Activated naive CD8-positive, alpha-beta T cell treated with anti-CD3 and anti-CD28 coated beads, Interleukin-2, amount 50 U/mL, for 24 hours (primary cell): ENCODE data around the gene CITED4.

Experiments used
- ATAC-seq: fragments of 150-1000 bp; cut with Tn5 transposase; one replicate; pipeline ENCODE4 v1.10.0; 2021
- DNase-seq: peaks from one replicate; pipeline ENCODE4 v3.0.0; 2021
- H3K27ac Mint-ChIP-seq: one replicate; pipeline ENCODE4 v1.8.0; 2021; ENCODE audit warnings: mild to moderate bottlenecking, mixed read lengths
- H3K27me3 Mint-ChIP-seq: one replicate; pipeline ENCODE4 v1.8.0; 2021; ENCODE audit warnings: mixed read lengths
- H3K36me3 Mint-ChIP-seq: one replicate; pipeline ENCODE4 v1.8.0; 2021; ENCODE audit warnings: low read depth, mixed read lengths
- H3K4me1 Mint-ChIP-seq: one replicate; pipeline ENCODE4 v1.8.0; 2021; ENCODE audit warnings: mixed read lengths
- H3K4me3 Mint-ChIP-seq: one replicate; pipeline ENCODE4 v1.8.0; 2021; ENCODE audit warnings: mild to moderate bottlenecking, moderate library complexity, mixed read lengths
- H3K9me3 Mint-ChIP-seq: one replicate; pipeline ENCODE4 v1.8.0; 2021; ENCODE audit warnings: mixed read lengths

The CITED4 gene

DNA sequence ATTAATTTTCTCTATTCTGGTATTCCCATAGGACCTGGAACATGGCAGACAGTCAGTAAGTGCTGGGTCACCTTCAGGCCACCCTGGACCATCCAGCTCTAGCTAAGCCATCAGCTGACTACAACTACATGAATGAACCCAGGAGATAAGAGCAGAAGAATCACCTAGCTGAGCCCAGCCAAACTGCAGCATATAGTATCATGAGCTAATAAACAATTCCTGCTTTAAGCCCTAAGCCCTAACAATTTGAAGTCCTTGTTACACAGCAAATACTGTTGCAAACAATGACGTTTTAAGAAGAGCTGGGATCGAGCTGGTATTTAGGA lies 14.2 kb upstream of the CITED4 start:
- Mint-ChIP-seq H3K9me3 (peaks cover 11% of the 10 kb centered on the region), H3K4me1 (peaks cover 36% of the 10 kb centered on the region), H3K27ac (peak overlapping the region; percentile 50), H3K27me3 (peaks cover 4% of the 10 kb centered on the region), H3K36me3 (peaks cover 9% of the 10 kb centered on the region), H3K4me3 (no peak overlapping the region)
- ATAC-seq (no peak), DNase-seq (no peak)

DNA sequence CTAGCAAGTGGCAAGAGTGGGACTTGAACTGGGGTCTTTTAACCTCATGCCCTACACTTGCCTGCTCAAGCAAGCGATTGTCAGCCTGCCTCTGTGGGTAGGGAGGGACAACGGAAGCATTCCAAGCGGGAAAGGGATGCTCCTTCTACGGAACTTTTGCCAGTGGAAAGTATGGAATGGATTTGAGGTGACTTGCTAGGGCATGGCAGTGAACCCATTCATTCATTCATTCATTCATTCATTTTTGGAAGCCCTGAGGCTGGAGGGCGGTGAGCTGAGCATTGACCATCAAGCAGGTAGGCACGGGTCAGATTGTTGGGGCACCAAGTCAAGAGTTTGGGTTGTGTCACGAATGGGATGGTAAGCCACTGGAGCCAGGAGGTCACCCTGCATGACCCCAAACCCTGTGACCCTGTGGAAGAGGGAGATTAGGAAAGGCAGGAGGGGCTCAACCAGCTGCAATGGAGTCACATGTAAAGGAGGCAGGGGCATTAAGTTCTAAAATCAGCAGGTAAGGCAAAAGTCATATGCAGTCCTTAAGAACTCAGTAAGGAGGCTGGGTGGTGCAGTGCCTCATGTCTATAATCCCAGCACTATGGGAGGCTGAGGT lies 11.8 kb upstream of the CITED4 start:
- Mint-ChIP-seq H3K4me1 (peaks cover 36% of the 10 kb centered on the region), H3K9me3 (peaks cover 11% of the 10 kb centered on the region), H3K27me3 (peaks cover 4% of the 10 kb centered on the region), H3K27ac (no peak overlapping the region), H3K4me3 (no peak overlapping the region), H3K36me3 (peaks cover 9% of the 10 kb centered on the region)
- ATAC-seq (no peak), DNase-seq (no peak)

GRCh38 chr1:40872276-40872675 lies 10.1 kb upstream of the CITED4 start:
- no peak overlapping the region for H3K4me3 Mint-ChIP-seq
- DNase-seq = no peak
- no peak overlapping the region for H3K27ac Mint-ChIP-seq

GRCh38 chr1:40870135-40870728 lies 8.1 kb upstream of the CITED4 start:
- Mint-ChIP-seq H3K36me3 (no peaks in the 10 kb centered on the region), H3K4me1 (peaks cover 14% of the 10 kb centered on the region), H3K9me3 (no peaks in the 10 kb centered on the region), H3K27me3 (peaks cover 4% of the 10 kb centered on the region), H3K4me3 (no peak overlapping the region), H3K27ac (no peak overlapping the region)
- ATAC-seq = no peak
- no peak for DNase-seq

More at GRCh38 chr1:40872276-40872675, 10.1 kb upstream of the CITED4 start:
- H3K9me3 Mint-ChIP-seq = peaks cover 11% of the 10 kb centered on the region
- peaks cover 4% of the 10 kb centered on the region for H3K27me3 Mint-ChIP-seq
- peaks cover 31% of the 10 kb centered on the region for H3K4me1 Mint-ChIP-seq
- peaks cover 9% of the 10 kb centered on the region for H3K36me3 Mint-ChIP-seq
- no peak for ATAC-seq

- H3K9me3 Mint-ChIP-seq = no peaks in the 10 kb centered on the region
- H3K27me3 Mint-ChIP-seq = peaks cover 3% of the 10 kb centered on the region
- H3K27ac Mint-ChIP-seq = no peak overlapping the region
- DNase-seq (no peak), ATAC-seq (peak; percentile 64)
- H3K4me1 Mint-ChIP-seq = peaks cover 3% of the 10 kb centered on the region
- no peak overlapping the region for H3K4me3 Mint-ChIP-seq
- H3K36me3 Mint-ChIP-seq = no peaks in the 10 kb centered on the region
These were observed 6.0 kb upstream of the CITED4 start for GRCh38 chr1:40868051-40868723.

DNA sequence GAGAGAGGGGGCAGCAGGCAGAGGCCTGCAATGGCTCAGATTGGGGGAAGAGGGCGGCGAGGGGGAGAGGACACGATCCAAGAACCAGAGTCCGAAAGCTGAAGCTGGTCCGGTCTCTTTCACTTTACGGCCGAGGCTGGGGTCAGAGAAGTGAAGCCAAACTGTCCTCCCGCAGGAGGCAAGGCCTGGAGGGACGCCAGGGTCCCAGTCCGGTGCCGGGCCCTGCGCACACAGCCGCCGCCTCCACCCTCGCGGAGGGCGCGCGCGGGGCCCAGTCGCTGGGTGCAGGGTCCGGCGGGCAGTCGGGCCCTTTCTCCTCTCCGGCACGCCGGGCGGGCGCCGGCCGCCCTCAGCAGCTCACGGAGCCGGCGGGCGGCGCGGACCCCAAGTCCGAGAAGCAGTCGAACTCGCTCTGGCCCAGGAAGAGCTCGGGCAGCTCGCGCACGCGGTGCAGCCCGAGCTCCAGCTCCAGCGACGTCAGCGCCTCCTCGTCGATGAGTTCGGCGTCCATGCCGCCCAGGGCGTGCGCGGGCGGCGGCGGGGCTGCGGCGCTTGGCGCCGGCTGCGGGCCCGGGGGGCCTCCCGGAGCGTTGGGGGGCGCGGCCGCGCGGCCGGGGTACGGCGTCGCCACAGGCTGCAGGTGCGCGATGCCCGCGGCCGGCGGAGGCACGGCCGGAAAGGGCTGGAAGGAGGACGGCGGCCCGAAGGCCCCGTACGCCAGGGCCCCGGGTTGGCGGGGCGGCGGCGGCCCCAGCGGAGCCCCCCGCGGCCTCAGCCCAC lies 749 bp downstream of the CITED4 start:
- no peak overlapping the region for H3K27ac Mint-ChIP-seq
- peak; percentile 32 for DNase-seq

GRCh38 chr1:40860706-40861223 lies 1.4 kb downstream of the CITED4 start:
- no peak for ATAC-seq
- Mint-ChIP-seq H3K4me1 (peaks cover 12% of the 10 kb centered on the region), H3K27ac (no peak overlapping the region), H3K9me3 (no peaks in the 10 kb centered on the region), H3K36me3 (no peaks in the 10 kb centered on the region), H3K27me3 (peaks cover 15% of the 10 kb centered on the region), H3K4me3 (peak overlapping the region; percentile 74)
- no peak for DNase-seq

More for the DNA sequence above, 749 bp downstream of the CITED4 start:
- no peaks in the 10 kb centered on the region for H3K36me3 Mint-ChIP-seq
- H3K9me3 Mint-ChIP-seq = no peaks in the 10 kb centered on the region
- peaks cover 15% of the 10 kb centered on the region for H3K27me3 Mint-ChIP-seq
- H3K4me3 Mint-ChIP-seq = peak overlapping the region; percentile 74
- ATAC-seq = no peak
- H3K4me1 Mint-ChIP-seq = peaks cover 12% of the 10 kb centered on the region

- no peaks in the 10 kb centered on the region for H3K36me3 Mint-ChIP-seq
- peaks cover 15% of the 10 kb centered on the region for H3K27me3 Mint-ChIP-seq
- no peaks in the 10 kb centered on the region for H3K9me3 Mint-ChIP-seq
- no peak overlapping the region for H3K4me3 Mint-ChIP-seq
- peaks cover 12% of the 10 kb centered on the region for H3K4me1 Mint-ChIP-seq
- no peak for DNase-seq
- no peak for ATAC-seq
- H3K27ac Mint-ChIP-seq = no peak overlapping the region
These were observed 3.2 kb downstream of the CITED4 start for GRCh38 chr1:40858856-40859416.

GRCh38 chr1:40857737-40858136 lies 4.4 kb downstream of the CITED4 start:
- peaks cover 10% of the 10 kb centered on the region for H3K4me1 Mint-ChIP-seq
- peaks cover 15% of the 10 kb centered on the region for H3K27me3 Mint-ChIP-seq
- no peak for DNase-seq
- ATAC-seq = no peak
- no peak overlapping the region for H3K4me3 Mint-ChIP-seq
- H3K36me3 Mint-ChIP-seq = no peaks in the 10 kb centered on the region
- H3K27ac Mint-ChIP-seq = no peak overlapping the region
- H3K9me3 Mint-ChIP-seq = no peaks in the 10 kb centered on the region

GRCh38 chr1:40856656-40857302 lies 5.4 kb downstream of the CITED4 start:
- Mint-ChIP-seq H3K27ac (no peak overlapping the region), H3K4me1 (peaks cover 4% of the 10 kb centered on the region), H3K27me3 (peaks cover 15% of the 10 kb centered on the region), H3K9me3 (no peaks in the 10 kb centered on the region), H3K36me3 (no peaks in the 10 kb centered on the region), H3K4me3 (no peak overlapping the region)
- DNase-seq = no peak
- no peak for ATAC-seq

- ATAC-seq (no peak), DNase-seq (no peak)
- Mint-ChIP-seq H3K27me3 (peaks cover 15% of the 10 kb centered on the region), H3K4me3 (no peak overlapping the region), H3K27ac (no peak overlapping the region), H3K4me1 (peaks cover 4% of the 10 kb centered on the region), H3K36me3 (no peaks in the 10 kb centered on the region), H3K9me3 (no peaks in the 10 kb centered on the region)
These were observed 6.0 kb downstream of the CITED4 start for GRCh38 chr1:40856116-40856515.

DNA sequence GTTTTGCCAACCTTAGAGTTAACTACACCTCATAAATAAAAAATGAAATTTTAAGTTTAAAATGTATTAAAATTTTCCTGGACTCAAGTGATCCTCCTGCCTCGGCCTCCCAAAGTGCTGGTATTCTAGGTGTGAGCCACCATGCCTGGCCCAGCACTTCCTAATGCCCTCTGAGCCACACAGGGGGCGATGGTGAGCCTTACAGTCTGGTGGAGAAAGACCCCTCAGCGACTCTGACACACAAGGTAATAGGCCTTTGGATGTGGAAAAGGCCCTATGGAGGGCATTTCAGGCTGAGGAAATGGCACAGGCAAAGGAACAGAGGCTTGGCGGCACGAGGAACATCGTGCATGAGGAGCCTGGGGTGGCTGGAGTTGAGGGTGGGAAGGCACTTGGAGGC lies 6.7 kb downstream of the CITED4 start:
- Mint-ChIP-seq H3K4me3 (no peak overlapping the region), H3K36me3 (no peaks in the 10 kb centered on the region), H3K27me3 (peaks cover 10% of the 10 kb centered on the region), H3K4me1 (no peaks in the 10 kb centered on the region), H3K27ac (no peak overlapping the region), H3K9me3 (no peaks in the 10 kb centered on the region)
- no peak for ATAC-seq
- peak; percentile 37 for DNase-seq

- no peak overlapping the region for H3K4me3 Mint-ChIP-seq
- ATAC-seq (no peak), DNase-seq (no peak)
- H3K27ac Mint-ChIP-seq = no peak overlapping the region
- H3K4me1 Mint-ChIP-seq = peaks cover 5% of the 10 kb centered on the region
- H3K9me3 Mint-ChIP-seq = no peaks in the 10 kb centered on the region
- no peaks in the 10 kb centered on the region for H3K36me3 Mint-ChIP-seq
- H3K27me3 Mint-ChIP-seq = no peaks in the 10 kb centered on the region
These were observed 8.3 kb downstream of the CITED4 start for GRCh38 chr1:40853885-40854170.
